Activated CD4-positive, alpha-beta T cell treated with anti-CD3 and anti-CD28 coated beads, Interleukin-2, amount 50 U/mL, for 48 hours (primary cell): Measurements from ENCODE around the gene EXPH5.

Source experiments
- DNase-seq, 2 experiments: peaks; one replicate each; pipeline ENCODE4 v3.0.0-alpha.2; 2020

EXPH5 gene

DNA sequence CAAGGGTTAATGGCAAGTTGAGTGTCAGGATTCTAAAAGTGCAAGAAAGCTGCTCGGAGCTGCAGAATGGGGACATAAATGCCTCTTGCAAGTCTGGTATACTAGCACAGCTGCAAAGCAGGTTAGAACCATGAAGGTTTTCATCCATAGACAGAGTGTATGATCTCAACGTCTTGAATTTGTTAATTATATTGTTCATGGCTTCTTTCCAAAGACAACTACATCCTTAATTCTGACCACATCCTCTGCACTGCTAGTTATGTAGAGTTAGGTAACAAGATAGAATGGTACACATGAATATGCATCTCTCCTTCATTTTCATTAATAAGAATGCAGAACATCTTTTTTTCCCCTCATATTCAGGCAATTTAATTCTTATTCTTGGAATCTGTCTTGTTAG is 34.2 kb downstream of the EXPH5 start:
- DNase-seq = no peak

DNA sequence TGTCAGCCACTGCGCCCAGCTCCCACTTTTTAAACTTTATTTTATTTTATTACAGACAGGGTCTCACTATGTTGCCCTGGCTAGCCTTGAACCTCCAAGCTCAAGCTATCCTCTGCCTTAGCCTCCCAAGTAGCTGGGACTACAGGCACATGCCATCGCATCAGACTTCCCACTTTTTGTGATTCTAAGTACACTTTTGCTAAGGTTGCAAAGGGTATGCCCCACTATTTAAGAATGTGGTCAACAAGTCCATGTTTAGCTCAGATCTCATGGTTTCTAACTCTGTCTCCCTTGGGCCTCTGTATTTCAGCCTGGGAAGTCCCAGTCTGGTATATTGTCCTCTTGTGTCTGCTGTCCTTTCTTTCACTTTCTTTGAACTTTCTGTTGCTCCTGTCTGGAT is 35.3 kb downstream of the EXPH5 start:
- DNase-seq = no peak

DNA sequence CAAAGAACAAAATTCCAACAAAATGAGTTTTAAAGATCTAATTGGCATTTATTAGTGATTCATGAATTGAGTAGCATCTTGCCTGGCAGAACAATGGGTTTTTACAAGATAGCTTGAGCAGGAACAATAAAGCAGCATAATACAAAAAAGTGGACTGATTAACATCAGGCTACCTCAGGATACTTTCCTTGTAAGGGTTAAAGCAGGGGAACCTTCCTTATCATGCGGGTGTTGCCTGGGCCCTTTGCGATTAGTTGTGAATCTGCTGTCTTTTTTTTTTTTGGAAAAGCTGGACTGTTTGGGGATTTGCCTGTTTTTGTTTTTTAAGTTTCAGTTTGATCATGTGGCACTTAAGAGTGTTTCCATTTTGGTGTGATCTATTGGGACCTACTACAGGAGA is 37.5 kb downstream of the EXPH5 start:
- DNase-seq = no peak

DNA sequence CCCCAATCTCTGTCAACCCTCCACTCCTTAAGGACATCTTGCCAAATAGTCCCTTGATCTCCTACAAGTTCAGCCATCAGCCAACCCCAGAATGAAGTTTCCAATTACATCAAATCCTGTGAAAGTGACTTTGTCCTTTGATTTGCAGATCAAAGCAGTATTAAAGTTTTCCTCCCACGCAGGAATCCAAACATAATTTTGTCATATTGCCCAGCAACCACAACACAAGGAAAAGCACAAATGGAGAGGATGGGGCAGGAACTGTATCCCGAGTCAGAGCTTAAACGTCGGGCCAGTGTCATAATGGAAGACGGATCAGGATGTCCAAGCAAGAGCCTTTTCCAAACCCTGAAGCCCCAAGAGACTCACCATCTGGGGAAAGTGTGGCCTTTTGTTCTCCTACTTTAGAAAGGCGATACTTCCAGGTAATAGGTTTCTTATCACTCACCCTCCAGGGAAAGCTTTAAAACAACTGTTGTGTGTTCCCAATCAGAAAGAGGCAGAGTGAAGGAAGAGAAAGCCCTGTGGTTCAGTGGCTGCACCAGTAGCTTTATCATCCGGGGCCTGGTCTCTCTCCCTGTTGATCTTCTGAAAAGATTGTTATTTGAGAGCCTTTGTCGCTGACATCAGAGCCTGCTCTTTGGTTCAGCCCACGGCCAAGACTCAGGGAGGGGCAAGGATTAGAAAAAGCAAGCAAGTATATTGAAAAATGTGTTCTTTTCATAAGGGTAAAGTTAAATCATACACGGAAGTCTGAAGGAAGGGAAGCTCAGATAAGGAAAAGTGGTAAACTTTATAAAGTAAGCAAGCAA is 41.7 kb downstream of the EXPH5 start:
- DNase-seq = no peak

DNA sequence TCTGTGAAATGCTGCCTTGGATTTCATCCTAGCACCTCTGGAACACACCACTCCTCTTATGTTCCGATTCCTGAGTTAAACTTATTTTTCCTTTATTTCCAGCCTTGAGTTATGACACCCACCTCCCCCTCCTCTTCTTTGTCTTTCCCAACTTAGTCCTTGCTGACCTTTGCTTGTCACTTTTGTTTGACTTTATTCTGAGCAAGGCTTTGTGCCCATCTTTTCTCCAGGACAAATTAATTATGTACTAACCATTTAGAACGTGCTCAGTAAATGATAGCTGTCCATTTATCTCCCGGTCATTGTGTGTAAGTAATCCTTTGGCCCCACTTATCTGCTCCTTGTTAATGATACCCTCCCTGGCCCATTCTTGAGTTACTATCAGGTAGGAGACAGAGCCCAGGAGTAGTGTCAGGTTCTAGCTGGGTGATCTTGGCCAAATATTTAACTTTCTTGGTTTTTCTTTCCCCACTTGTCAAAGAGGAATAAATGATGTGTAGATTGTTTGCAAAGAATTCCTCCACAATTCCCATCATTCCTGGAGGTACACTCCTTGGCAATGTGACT is 44.2 kb downstream of the EXPH5 start:
- no peak for DNase-seq

DNA sequence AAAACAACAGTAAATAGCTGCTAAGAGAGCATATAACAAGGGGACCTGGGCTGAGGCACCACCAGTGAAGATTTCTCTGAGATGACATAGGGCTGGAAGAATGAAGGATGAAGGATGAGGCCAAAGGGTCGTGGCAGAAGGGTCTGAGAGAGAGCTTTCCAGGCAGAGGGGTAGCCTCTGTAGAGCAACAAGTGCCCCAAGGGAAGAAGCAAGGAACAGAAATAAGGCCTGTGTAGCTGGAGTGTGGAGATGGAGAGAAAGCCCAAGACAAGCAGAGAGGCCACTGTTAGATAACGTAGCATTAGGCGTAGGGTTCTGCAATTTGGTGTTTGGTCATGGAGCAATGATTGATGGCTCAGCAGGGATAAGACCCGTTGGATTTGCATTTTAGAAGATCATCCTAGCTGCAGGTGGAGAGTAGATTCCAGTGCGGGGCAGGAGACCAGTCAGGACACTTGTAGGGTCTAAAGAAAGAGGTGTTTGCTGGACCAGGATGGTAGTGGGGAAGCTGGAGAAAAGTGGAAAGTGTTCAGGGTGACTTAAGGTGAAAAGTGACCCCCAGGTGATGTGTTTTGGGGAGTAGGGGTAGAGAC is 47.6 kb downstream of the EXPH5 start:
- DNase-seq = no peak

DNA sequence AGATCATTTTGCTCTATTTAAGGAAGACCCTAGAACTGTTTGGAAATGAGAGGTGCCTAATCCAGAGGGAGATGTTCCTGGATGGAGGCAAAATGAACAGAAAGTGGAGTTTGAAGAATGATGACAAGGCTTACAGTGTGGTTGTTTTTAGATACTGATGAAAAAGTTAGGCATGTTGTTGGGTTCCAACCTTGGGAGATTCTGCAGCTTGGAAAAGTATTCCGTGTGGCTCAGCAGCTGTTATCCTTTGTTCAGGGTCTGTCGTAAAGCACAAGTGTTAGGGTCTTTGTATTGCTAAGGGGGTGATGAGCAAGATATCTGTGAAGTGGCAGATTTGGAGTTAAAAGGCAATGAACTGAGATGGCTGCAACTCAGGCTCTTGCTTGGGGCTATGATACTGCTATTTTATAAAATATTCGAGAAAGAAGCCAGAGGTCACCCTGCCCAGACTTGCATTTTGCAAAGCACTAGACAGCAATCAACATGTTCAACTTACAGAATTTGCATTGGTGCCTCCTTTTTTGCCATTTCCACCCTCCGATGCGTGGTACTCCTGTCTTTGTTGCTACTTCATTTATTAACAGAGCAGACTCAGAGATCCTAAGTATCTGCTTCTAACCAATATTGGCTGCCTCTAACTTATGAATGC is 50.1 kb downstream of the EXPH5 start:
- DNase-seq = no peak

DNA sequence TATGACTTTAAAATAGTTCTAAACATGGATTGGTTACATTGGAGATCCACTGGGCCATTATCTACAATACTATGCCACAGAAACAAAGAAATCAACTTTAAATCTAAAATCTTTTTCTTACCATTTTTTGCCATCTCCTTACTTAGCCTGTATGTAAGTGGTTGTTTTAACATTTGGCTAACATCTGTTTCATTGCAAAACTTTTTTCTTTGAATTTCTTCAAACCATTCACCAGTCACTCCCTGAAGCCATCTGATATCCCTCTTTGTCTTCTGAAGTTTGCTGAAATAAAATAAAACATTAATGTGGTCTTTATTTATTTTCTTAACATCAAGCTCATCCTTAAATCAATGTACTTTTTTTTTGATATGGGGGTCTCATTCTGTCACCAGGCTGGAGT is 52.0 kb downstream of the EXPH5 start:
- DNase-seq = no peak

DNA sequence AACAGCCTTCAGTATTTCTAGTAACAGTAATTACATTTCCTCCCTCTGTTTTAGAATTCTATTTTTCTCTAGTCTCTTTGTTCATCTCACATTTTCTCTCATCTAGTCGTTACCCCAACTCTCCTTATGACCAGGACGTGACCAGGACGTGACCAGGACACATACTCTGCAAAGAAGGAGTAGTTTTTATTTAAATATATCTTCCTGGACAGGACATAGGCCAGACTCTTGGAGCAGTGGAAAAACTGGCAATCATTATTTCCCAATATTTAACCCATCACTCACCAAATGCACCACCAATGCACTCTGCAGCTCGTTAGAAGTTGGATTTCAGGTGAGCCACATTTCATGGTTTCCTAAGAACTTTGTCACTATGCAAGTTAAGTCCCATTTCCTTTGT is 55.1 kb downstream of the EXPH5 start:
- no peak for DNase-seq

DNA sequence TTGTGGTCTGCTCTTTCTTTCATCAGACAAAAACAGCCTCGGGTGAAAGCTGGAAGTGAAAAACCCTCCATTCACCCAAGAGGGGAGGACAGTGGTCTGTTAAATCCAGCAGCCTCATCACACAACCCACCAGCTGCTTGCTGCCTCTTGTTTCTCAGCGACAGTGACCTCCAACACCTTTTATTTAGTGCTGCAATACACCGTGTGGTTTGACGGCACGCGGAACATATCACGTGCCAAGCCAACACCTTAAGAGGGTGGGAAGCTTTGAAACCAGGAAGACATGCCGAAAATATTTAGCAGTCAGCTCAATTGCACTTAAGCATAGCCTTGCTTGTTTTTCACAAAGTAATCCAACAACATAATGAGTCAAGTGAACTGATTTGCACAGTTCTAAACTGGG is 55.5 kb downstream of the EXPH5 start:
- no peak for DNase-seq

DNA sequence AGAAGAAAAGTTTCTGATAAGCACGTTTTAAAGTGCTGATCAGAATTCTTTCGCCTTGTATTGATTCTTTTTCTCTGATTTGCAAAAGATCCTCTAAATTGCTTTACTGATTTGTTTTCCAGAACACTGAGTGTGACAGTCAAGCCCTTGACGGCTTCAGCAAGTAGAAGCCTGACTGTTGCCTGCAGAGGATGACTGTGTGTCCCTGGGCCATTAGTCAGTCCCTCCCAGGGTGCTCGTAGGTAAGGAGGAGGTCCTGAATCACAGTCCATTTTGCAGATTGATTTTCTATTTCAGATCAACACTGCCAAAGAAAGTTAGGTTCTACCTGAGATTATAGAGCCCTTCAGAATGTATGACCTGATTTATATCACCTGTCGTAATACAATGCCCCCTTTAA is 56.8 kb downstream of the EXPH5 start:
- no peak for DNase-seq

DNA sequence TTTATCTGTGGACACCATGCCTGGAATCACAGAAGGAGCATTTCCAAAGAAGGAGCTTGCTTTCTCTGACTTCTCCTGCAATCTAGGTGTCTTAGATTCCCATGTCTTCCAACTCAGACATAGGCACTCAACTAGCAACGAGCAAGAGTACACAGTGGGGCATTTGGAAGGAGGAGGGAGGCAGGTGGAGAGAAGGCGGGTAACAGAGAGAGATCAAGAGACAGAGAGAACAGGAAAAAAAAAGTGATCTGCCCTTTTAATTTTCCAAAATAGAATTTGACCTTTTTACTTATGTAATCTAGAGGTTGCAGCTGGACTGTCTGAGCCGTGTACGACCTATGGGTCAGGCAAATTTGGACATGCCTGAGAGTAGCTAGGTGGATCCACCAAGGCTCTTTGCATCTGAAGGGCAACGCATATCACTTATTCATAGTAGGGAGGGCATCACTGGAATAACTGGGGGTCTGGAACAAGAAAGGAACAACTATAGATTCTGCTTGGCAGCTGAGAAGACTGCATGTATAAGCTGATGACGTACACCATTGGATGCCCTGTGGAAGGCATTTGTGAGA is 58.1 kb downstream of the EXPH5 start:
- DNase-seq = no peak

DNA sequence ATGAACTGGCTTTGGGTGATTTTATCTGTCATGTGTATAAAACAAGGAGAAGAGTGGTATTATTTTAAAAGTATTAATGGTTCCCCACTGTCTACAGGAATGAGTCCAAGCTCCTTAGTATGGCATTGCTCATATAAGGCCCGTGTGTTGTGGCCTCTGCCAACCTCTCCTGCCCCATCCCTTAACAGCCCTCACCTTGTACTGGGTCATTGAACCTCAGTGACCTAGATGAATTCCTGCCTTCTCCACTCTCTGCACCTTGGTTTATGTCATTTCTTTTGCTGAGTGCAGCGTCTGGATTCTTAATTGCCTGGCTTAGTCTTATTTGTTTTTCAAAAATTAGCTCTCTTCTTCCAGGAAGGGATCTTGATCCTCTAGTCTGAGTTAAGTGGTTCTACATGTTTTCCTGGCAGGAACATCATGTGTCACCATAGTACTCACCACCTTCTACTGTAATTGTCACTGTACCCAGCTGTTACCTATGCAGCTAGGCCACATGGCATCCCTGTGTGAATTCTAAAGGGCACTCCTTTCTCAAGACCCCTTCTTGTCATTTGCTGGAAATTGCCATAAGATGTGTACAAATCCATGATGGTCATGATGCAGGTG is 59.2 kb downstream of the EXPH5 start:
- no peak for DNase-seq

DNA sequence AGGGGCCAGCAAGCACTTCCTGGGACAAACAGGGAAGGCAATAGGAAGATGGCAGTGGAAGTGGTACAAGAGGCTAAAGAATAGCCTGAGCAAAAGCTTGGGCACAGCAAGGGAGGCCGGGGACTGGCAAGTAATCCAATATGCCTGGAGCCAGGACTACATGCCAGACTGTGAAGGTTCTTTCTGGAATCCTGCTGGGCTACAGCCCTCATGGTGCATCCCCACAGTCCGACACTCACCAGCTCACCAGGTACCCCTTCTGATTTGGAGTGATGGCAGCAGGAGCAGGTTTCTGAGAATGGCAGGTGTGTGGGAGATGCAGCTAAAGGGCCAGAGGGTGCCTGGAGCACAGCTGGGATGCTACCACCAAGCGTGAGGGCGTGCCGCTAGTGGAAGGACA is 63.1 kb downstream of the EXPH5 start:
- DNase-seq = no peak

DNA sequence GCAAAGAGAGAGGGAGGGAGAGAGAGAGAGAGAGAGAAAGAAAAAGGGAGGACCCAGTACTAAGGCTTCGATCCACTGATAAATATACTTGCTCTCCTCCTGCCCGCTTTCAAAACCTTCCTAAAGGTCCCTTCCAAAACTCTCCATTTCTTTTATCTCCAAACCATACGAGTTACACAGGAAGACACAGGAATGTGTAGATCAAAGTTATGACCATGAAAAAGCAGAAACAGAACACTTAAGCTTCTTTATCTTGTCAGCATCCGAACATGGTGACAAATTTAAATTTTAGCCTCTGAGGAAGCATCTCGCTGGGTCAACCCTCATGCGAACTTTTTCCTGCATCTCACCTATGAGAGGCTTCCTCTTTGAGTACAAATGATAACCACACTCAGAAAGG is 66.2 kb downstream of the EXPH5 start:
- DNase-seq = no peak

DNA sequence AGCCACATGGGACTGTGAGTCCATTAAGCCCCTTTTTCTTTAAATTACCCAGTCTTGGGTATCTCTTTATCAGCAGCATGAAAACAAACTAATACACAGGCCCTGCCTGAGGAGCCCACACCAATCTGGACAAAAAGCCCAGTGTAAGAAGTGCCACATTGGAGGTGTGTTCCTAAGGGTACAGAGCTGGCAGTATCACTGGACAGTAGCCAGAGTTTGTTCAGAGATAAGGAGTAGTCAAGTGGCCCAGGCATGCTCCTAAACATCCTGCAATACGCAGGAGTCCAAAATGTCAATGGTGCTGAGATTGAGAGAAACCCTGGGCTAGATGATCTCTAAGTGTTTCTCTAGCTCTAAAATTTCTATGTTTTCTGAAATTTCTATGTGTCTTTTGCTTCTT is 68.4 kb downstream of the EXPH5 start:
- DNase-seq = no peak

DNA sequence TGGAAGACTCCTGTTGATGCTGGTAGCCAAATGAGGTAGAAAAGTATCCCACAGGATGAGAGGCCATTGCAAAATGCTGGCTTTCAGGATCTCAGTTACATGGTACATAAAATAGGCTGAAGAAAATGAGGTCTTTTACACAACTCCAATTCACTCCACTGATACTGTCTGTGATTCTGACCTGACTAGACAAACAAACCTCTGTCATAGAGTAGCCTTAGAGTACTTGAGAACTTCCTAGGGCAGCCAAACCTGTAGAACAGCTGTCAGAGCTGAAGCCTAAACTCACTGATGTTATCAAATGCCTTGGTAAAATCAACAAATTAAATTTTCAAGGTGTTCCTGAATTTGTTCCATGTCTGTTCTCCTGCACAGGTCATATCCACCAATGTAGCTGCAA is 69.1 kb downstream of the EXPH5 start:
- no peak for DNase-seq

DNA sequence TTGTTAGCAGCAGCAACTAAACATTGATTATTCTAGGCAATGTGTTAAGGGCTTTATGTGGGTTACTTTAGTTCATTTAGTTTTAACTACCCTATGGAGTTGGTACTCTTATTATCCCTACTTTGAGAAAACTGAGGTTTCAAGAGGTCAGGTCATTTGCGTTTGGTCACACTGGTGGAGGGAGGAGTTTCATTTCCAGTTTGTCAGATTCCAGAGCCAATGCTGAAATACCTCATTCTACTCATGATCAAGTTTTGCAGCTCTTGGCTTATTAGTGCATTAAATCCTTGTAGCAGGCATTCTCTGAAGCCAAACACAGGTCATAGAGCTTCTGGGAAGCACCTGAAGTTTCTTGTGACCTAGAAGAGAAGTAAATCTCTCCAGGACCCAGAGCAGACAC is 71.2 kb downstream of the EXPH5 start:
- no peak for DNase-seq

DNA sequence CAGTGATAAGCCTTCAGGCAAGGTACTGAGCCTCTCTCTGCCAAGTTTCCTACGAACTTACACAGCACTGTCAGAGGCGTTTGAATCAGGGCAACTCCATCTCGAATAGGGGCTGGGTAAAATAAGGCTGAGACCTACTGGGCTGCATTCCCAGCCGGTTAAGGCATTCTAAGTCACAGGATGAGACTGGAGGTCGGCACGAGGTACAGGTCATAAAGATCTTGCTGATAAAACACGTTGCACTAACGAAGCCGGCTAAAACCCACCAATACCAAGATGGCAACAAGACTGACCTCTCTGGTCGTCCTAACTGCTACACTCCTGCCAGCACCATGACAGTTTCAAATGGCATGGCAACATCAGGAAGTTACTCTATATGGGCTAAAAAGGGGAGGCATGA is 75.0 kb downstream of the EXPH5 start:
- DNase-seq = no peak

DNA sequence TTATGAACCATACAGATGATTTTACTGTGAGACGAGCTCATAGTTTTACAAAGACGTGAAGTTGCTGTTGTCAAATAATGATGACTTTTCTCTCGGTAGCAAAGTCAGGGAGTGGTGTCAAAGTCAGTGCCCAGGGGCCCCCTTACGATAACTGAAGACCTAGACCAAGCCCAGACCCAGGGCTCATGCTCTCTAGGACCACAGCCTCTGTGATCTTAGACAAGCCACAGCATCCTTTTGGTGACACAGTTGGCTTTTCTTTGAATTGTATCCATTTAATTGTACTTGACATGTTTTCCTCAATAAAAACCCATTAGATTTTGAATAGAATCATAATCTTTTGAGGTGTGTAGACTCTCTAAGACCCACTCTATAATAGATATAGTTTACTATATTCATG is 77.4 kb downstream of the EXPH5 start:
- DNase-seq = no peak

DNA sequence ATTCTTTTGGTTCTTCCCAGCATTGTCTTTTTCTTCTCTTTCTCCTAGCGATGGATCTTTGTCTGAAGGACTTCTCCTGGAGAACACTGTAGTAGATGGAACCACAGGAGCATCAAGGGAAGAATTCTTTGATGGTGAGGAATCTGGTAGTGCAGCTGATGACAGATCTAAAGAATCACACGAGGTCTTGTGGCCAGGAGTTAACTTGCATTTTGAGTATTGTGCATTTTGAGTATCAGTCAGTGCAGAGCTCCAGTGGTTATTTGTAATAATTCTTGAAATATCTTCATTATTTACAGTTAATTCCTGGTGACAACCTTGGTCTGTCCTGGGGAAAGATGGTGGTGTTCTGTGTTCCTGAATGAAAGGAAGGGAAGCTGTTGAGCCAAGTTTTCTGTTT is 80.9 kb downstream of the EXPH5 start:
- no peak for DNase-seq

DNA sequence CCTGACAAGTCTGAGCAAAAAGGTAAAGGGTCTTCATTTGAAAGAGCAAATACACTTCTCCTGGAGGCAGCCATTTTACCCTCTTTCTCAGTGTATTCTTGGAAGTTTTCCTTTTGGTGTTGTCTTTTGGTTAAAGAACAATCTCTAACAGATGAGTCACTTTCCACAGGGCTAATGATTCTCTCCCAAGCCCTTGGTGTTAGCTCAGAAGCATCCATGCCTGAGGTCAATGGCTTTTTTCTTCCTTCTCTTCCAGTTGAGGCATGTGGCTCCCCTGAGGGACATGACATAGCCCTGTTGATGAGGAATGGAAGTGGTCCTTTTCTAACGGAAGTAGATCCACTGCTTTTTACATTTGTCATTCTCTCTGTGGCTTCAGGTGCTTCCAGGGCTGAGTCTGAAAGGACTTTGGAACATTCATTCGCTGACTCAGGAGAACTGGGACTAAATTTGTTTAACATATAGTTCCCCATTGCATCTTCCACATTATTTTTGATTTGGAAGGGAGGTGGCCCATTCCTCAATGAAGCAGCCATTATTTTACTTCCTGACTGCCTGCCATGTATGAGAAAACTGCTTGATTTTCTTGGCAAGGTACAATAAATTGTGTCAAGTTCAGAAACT is 81.6 kb downstream of the EXPH5 start:
- DNase-seq = no peak
